ENCODE measurements around the gene BUD23. TPM values are rescaled to one million over a fixed set of nuclear protein-coding genes. Genes with fewer than 3 reads are reported as not detected.
"Not testable (repeated sequence)": the region's sequence is repeated elsewhere in the genome, so short reads cannot be mapped to it uniquely, and the experiment has no call there.

BUD23 gene
- total RNA-seq, 4 donors from 2014 or later = 83.9 to 128 (median 114) TPM

DNA sequence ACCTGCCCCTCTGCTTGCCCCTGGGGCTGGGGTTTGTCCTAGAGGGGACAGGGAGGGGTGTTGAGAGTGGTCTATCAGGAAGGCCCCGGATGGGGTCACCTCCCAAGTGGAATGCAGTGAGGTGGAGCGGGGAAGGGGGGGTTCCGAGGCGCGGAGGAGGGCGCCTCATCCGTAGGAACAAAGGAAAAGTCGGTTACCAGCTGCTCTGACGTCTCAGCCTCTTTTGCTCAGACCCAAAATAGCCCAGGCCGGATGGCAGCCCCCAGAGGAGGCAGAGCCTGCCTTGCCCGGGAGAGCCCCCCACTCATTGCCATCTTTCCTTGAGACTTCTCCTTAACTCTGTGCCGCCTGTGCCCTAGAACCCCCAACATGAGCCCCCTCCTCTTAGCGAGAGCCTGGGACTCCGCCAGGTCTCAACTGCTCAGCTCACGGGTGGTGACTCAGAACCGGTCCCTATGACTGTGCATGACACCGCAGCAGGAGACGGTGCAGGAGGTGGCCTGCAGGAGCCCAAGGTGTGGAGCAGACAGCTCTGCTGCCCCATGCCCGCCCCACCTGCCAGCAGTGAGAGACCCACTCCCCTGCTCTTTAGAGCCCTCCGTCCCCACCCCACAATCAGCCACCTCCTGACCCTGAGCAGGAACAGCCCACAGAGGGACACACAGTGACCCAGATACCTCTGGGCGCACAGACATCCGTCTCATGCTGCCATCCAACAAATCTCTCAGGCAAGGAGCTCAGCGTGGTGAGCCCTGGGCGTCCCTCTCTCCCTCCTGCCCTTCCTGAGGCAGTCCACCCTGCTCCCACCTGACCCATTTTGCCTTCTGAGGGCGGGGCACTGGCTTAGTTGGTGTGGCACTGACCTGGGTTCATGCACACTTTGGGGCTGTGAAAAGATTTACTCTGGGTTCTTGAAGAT is 23.0 kb downstream of the BUD23 start:
- no peaks in the 10 kb centered on the region for H3K4me1 ChIP-seq
- ATAC-seq = no peak

DNA sequence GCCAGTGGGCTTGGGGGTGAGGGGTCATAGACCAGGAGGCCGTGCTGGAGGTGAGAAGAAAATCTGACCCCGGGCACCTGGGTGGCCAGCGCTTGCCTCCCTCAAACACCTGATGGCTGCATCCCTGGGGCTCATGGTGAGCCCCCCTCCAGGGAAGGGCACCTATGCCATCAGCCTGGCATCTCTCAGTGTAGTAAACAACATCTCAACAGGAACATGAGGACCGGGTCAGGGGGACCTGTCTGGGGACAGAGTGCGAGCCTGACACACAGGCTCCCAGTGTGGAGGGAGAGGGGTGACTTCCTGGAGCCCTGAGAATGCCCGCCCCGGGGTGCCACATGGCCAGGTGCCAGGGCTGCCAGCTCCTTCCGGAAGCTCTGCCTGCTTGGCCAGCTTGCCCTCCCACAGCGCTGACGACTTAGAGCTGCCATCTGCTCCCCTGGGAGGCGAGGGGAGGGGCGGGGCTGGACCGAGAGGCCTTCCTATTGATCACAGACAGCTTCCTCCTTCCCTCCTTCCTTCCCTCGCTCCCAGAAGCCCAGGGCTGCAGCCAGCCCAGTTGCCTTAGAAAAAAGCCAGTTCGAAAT is 23.7 kb downstream of the BUD23 start:
- Histone ChIP-seq H3K27me3 (no peaks in the 10 kb centered on the region), H3K4me1 (no peaks in the 10 kb centered on the region), H3K9me3 (no peaks in the 10 kb centered on the region), H3K27ac (no peak overlapping the region), H3K36me3 (peaks cover 0 to 7% of the 10 kb centered on the region in 2 donors), H3K4me3 (no peak overlapping the region)
- in situ Hi-C loops (cut with MboI; ENCODE audit: low sequenced_read_pairs in 4 of 4) = no loop called here
- ATAC-seq (no peak), DNase-seq (no peak)
- intact Hi-C loops (cut with DNase I; ENCODE audit: low total_unique reads) = no loop called here
- TF ChIP-seq POLR2A (IDR thresholded peaks at IDR 0.05) = no peak
- TF ChIP-seq, protein P1, sequence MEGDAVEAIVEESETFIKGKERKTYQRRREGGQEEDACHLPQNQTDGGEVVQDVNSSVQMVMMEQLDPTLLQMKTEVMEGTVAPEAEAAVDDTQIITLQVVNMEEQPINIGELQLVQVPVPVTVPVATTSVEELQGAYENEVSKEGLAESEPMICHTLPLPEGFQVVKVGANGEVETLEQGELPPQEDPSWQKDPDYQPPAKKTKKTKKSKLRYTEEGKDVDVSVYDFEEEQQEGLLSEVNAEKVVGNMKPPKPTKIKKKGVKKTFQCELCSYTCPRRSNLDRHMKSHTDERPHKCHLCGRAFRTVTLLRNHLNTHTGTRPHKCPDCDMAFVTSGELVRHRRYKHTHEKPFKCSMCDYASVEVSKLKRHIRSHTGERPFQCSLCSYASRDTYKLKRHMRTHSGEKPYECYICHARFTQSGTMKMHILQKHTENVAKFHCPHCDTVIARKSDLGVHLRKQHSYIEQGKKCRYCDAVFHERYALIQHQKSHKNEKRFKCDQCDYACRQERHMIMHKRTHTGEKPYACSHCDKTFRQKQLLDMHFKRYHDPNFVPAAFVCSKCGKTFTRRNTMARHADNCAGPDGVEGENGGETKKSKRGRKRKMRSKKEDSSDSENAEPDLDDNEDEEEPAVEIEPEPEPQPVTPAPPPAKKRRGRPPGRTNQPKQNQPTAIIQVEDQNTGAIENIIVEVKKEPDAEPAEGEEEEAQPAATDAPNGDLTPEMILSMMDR (IDR thresholded peaks at IDR 0.05 in 4 of 5, conservative IDR thresholded peaks at IDR 0.05 in 1 of 5) = no peak

More for the DNA sequence above, 23.0 kb downstream of the BUD23 start:
- H3K27me3 ChIP-seq = no peaks in the 10 kb centered on the region
- no peak overlapping the region for H3K27ac ChIP-seq
- no peak for TF ChIP-seq POLR2A (IDR thresholded peaks at IDR 0.05)
- TF ChIP-seq, protein P1 (IDR thresholded peaks at IDR 0.05 in 4 of 5, conservative IDR thresholded peaks at IDR 0.05 in 1 of 5) = no peak
- intact Hi-C loops (cut with DNase I; ENCODE audit: low total_unique reads) = no loop called here
- in situ Hi-C loops (cut with MboI; ENCODE audit: low sequenced_read_pairs in 4 of 4) = no loop called here
- peaks cover 0 to 7% of the 10 kb centered on the region in 2 donors for H3K36me3 ChIP-seq
- no peak overlapping the region for H3K4me3 ChIP-seq
- DNase-seq = no peak
- H3K9me3 ChIP-seq = no peaks in the 10 kb centered on the region

DNA sequence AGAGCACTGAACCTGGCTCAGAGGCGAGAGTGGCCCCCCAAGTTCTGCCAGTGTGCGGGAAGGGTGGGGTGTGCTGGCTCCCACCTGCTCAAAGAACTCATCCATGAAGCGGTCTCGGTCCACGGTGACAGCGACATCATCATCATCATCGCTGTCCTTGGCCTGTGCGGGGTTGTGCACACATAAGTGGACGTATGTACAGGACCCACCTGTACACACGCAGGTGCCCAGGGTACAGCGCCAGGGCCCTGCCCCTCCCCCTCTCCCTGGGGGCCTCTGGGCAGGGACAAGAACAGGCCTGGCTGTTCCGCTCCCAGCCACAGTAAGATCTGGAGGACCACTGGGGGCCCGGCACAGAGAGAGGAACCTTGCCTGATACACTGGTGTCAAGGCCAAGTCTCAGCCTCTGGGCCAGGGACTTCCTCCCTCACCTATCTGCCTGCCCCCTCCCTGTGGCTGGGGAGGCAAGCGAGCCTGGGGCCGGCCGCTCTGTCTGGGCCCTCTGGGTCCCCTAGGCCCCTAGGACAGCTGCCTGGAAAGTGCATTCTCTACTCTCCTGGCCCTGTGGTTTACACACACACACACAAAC is 25.7 kb downstream of the BUD23 start:
- in situ Hi-C loops (cut with MboI; ENCODE audit: low sequenced_read_pairs in 4 of 4) (no loop called here), intact Hi-C loops (cut with DNase I; ENCODE audit: low total_unique reads) (no loop called here)
- Histone ChIP-seq H3K4me3 (no peak overlapping the region), H3K27me3 (no peaks in the 10 kb centered on the region), H3K4me1 (no peaks in the 10 kb centered on the region), H3K36me3 (no peaks in the 10 kb centered on the region), H3K9me3 (no peaks in the 10 kb centered on the region), H3K27ac (no peak overlapping the region)
- DNase-seq (no peak), ATAC-seq (no peak)
- TF ChIP-seq POLR2A (IDR thresholded peaks at IDR 0.05) = no peak
- TF ChIP-seq, protein P1 (IDR thresholded peaks at IDR 0.05 in 4 of 5, conservative IDR thresholded peaks at IDR 0.05 in 1 of 5) = no peak

DNA sequence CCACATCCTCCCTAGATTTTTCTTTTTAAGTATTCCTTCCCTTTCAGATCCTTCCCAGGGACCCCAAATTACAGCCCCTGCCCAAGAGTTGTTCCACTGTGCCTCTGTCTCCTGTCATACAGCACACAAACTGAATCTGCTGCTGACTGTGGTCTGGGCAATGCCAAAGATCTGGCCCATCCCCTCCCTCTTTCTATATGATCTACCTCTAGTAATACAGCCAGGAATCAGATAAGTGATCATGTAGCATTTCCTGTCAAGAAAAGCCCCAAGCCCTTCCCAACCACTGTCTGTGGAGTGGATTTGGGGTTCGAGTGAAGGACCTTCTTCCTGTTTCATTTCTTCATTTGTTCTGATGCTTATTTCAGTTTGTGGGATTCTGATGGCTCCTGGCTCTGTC is 29.4 kb downstream of the BUD23 start:
- DNase-seq (no peak), ATAC-seq (no peak)
- Histone ChIP-seq H3K4me1 (peaks cover 0 to under 1% of the 10 kb centered on the region in 2 donors), H3K4me3 (no peak overlapping the region), H3K9me3 (no peaks in the 10 kb centered on the region), H3K27me3 (no peaks in the 10 kb centered on the region), H3K36me3 (no peaks in the 10 kb centered on the region), H3K27ac (no peak overlapping the region)
- TF ChIP-seq POLR2A (IDR thresholded peaks at IDR 0.05) = no peak
- TF ChIP-seq, protein P1 (IDR thresholded peaks at IDR 0.05 in 4 of 5, conservative IDR thresholded peaks at IDR 0.05 in 1 of 5) = no peak
- intact Hi-C loops (cut with DNase I; ENCODE audit: low total_unique reads) (no loop called here), in situ Hi-C loops (cut with MboI; ENCODE audit: low sequenced_read_pairs in 4 of 4) (loop anchor here in 1 of 4 donors (10.0 kb wide), 1 partner anchor 98 kb away; no protein-coding TSS in a partner anchor)

DNA sequence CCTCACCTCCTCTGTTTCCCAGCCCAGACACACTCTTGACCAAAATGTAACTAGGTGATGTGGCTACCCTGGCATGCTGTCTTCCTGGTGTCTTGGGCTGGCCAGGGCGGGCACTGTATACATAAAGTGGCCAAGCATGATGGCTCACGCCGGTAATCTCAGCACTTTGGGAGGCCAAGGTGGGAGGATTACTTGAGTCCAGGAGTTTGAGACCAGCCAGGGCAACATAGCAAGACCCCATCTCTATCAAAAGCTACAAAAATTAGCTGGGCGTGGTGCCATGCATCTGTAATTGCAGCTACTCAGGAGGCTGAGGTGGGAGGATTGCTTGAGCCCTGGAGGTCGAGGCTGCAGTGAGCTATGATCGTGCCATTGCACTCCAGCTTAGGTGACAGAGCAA is 29.9 kb downstream of the BUD23 start:
- H3K27ac ChIP-seq; intact Hi-C loops (cut with DNase I; ENCODE audit: low total_unique reads); H3K36me3 ChIP-seq; H3K9me3 ChIP-seq; H3K27me3 ChIP-seq; H3K4me1 ChIP-seq; DNase-seq; ATAC-seq; H3K4me3 ChIP-seq: not testable (repeated sequence)
- in situ Hi-C loops (cut with MboI; ENCODE audit: low sequenced_read_pairs in 4 of 4) = loop anchor here in 1 of 4 donors (10.0 kb wide), 1 partner anchor 99 kb away; no protein-coding TSS in a partner anchor
